Renal pelvis (tissue), 4 donors: Measurements from ENCODE around the gene COL6A6. TPM values are rescaled to one million over a fixed set of nuclear protein-coding genes. Genes with fewer than 3 reads are reported as not detected.
"Not testable (repeated sequence)": the region's sequence is repeated elsewhere in the genome, so short reads cannot be mapped to it uniquely, and the experiment has no call there.

Experiments
- DNase-seq: peaks from one replicate; pipeline ENCODE4 v3.0.0-alpha.2; 2013
- polyA plus RNA-seq, 3 donors: library from polyadenylated mRNA; unstranded; fragments of 120-200 nt; gene quantifications; one replicate each; pipeline ENCODE4 v1.2.1, GENCODE V29; 2013; ENCODE audit not compliant: insufficient read length in 3 of 3

Gene COL6A6
- polyA plus RNA-seq, 3 donors, result 0.86 to 1.9 (median 1.7) TPM

- no peak for DNase-seq
These were observed 12.7 kb downstream of the COL6A6 start for GRCh38 chr3:130529486-130530215.

- DNase-seq, result no peak
These were observed 16.3 kb downstream of the COL6A6 start for GRCh38 chr3:130533247-130533646.

GRCh38 chr3:130537673-130538304, 20.8 kb downstream of the COL6A6 start:
- no peak for DNase-seq

- DNase-seq, result peak; percentile 29
These were observed 22.0 kb downstream of the COL6A6 start for GRCh38 chr3:130539005-130539404.

GRCh38 chr3:130543322-130543721, 26.3 kb downstream of the COL6A6 start:
- DNase-seq, result no peak

- DNase-seq, result no peak
These were observed 30.1 kb downstream of the COL6A6 start for GRCh38 chr3:130546920-130547679.

GRCh38 chr3:130547680-130548065, 30.7 kb downstream of the COL6A6 start:
- not testable (repeated sequence) for DNase-seq

GRCh38 chr3:130548356-130548755, 31.4 kb downstream of the COL6A6 start:
- DNase-seq, result no peak

GRCh38 chr3:130557336-130558035, 40.5 kb downstream of the COL6A6 start:
- DNase-seq, result no peak

- DNase-seq, result no peak
These were observed 41.4 kb downstream of the COL6A6 start for GRCh38 chr3:130558366-130558765.

- no peak for DNase-seq
These were observed 48.2 kb downstream of the COL6A6 start for GRCh38 chr3:130565224-130565623.

Other genes starting within 250 kb of the COL6A6 start
- under 1 TPM in 1 of 3 donors, not detected in 2; 0.03 TPM for gene COL6A5, start 171.5 kb upstream of the COL6A6 start, polyA plus RNA-seq
- gene PIK3R4, start 229.7 kb downstream of the COL6A6 start, polyA plus RNA-seq, result 10 to 100 TPM; 41.5 to 46.8 (median 46.7) TPM